HepG2 (cell line): Measurements from ENCODE around the gene SAMMSON. TPM values are rescaled to one million over a fixed set of nuclear protein-coding genes. Genes with fewer than 3 reads are reported as not detected.

Source experiments
- ATAC-seq: fragments of 200-7000 bp; cut with Tn5 transposase; 3 replicates; pipeline ENCODE4 v1.9.1; 2020; ENCODE audit warnings: mild to moderate bottlenecking, moderate library complexity
- BruUV-seq: library from RNA; stranded (reverse); fragments of 400-500 nt; replicated peaks from 2 replicates; lab custom pipeline; 2021; lab: Mats Ljungman, UMichigan
- CTCF ChIA-PET: fragments of 300-600 bp; formaldehyde crosslinking; extraction: SDS; loops from one replicate; lab custom pipeline; 2021; ENCODE audit warnings: low total read pairs, inconsistent platforms, low intra/inter-chr PET ratio; lab: Yijun Ruan, JAX
- POLR2A ChIA-PET: fragments of 350-600 bp; sonication (Branson Sonifier 250); formaldehyde crosslinking; loops from one replicate; lab custom pipeline; 2020; ENCODE audit warnings: antibody characterized with exemption, inconsistent platforms; lab: Yijun Ruan, JAX
- DNase-seq: peaks from one replicate; pipeline ENCODE4 v3.0.0-alpha.2; 2015; ENCODE audit warnings: low spot score
- FAIRE-seq: peaks from 3 replicates; lab custom pipeline; 2011; peaks lifted over from hg19 to GRCh38; lab: Jason Lieb, UNC
- H2AFZ ChIP-seq: one replicate; pipeline ENCODE4 v1.6.1; 2011; ENCODE audit warnings: low read length, inconsistent platforms
- H3K27ac ChIP-seq: fragments of 300-600 bp; 3 replicates; pipeline ENCODE4 v1.8.0; 2011; ENCODE audit warnings: mixed run types, mild to moderate bottlenecking, mixed read lengths, low read length, inconsistent platforms; ENCODE audit not compliant: insufficient read depth; ENCODE audit errors: extremely low read length
- H3K27me3 ChIP-seq, 2 experiments: fragments of 200-600 bp in 1 of 2; 2 replicates in 1 of 2; 3 replicates in 1 of 2; pipeline versions ENCODE4 v1.6.0 to v1.8.0; 2011; ENCODE audit warnings: low read length in 2 of 2, mild to moderate bottlenecking in 2 of 2, moderate library complexity in 2 of 2, inconsistent platforms in 1 of 2; ENCODE audit not compliant: insufficient read depth in 2 of 2, control insufficient read depth in 1 of 2
- H3K36me3 ChIP-seq, 2 experiments: fragments of 200-600 bp in 1 of 2; replicated peaks in 1 of 2; 2 replicates in 1 of 2; 3 replicates in 1 of 2; pipeline versions ENCODE4 v1.5.1 to v1.8.0; 2011; ENCODE audit warnings: low read length in 2 of 2, inconsistent platforms in 1 of 2; ENCODE audit not compliant: insufficient read depth in 2 of 2, control insufficient read depth in 1 of 2
- H3K4me1 ChIP-seq: 2 replicates; pipeline ENCODE4 v1.5.1; 2012; ENCODE audit warnings: low read length, inconsistent platforms; ENCODE audit not compliant: insufficient read depth
- H3K4me2 ChIP-seq: 2 replicates; pipeline ENCODE4 v1.6.0; 2011; ENCODE audit warnings: low read depth, low read length, inconsistent platforms
- H3K4me3 ChIP-seq, 3 experiments: fragments of 200-600 bp in 1 of 3; sonication (generic), shearing (Covaris generic) in 1 of 3; replicated peaks in 1 of 3; 2 replicates each; pipeline ENCODE4 v1.5.1; 2011 to 2016; ENCODE audit warnings: low read length in 3 of 3, inconsistent platforms in 2 of 3, low read depth in 2 of 3, mild to moderate bottlenecking in 2 of 3, control low read depth in 1 of 3, mixed read lengths in 1 of 3; ENCODE audit not compliant: insufficient read depth in 1 of 3
- H3K79me2 ChIP-seq: one replicate; pipeline ENCODE4 v1.6.1; 2011; ENCODE audit warnings: low read length, inconsistent platforms; ENCODE audit not compliant: insufficient read depth
- H3K9ac ChIP-seq: 2 replicates; pipeline ENCODE4 v1.6.0; 2011; ENCODE audit warnings: mild to moderate bottlenecking, low read depth, low read length, inconsistent platforms; ENCODE audit not compliant: insufficient read depth
- H3K9me3 ChIP-seq: 2 replicates; pipeline ENCODE4 v1.5.1; 2012; ENCODE audit warnings: mild to moderate bottlenecking, low read length
- H4K20me1 ChIP-seq: 2 replicates; pipeline ENCODE4 v1.6.0; 2011; ENCODE audit warnings: inconsistent platforms, mild to moderate bottlenecking, low read length, moderate library complexity; ENCODE audit not compliant: insufficient read depth
- CTCF ChIP-seq: sonication (generic); formaldehyde crosslinking; IDR thresholded peaks from 2 replicates; pipeline ENCODE4 v1.5.0; 2020; ENCODE audit warnings: mild to moderate bottlenecking, missing genetic modification reagents, moderate library complexity
- JUNB ChIP-seq: sonication (generic); formaldehyde crosslinking; IDR thresholded peaks from 2 replicates; pipeline ENCODE4 v1.8.0; 2022; ENCODE audit warnings: missing genetic modification reagents, mild to moderate bottlenecking, borderline replicate concordance
- NR2C2 ChIP-seq: sonication (generic); formaldehyde crosslinking; IDR thresholded peaks from 2 replicates; pipeline ENCODE4 v1.4.0; 2020; ENCODE audit warnings: missing genetic modification reagents, mild to moderate bottlenecking, moderate library complexity, borderline replicate concordance
- SMC3 ChIP-seq: IDR thresholded peaks from 2 replicates; pipeline ENCODE4 v1.6.1; 2011; ENCODE audit warnings: low read length, improper control_type of control experiment
- STAG1 ChIP-seq: sonication (generic); formaldehyde crosslinking; IDR thresholded peaks from 2 replicates; pipeline ENCODE4 v1.4.0; 2020; ENCODE audit warnings: missing genetic modification reagents
- WGBS: methylation state at CpG from one replicate; pipeline ENCODE4 v1.1.6; 2017; ENCODE audit warnings: low lambda C conversion rate; 5-methylcytosine and 5-hydroxymethylcytosine counted together
- in situ Hi-C: cut with HindIII; loops from 2 replicates; pipeline ENCODE4 v1.10.0; 2017; ENCODE audit warnings: low pct_unique_long_range_greater_than_20kb; ENCODE audit not compliant: extremely low pct_ligation_motif_present
- intact Hi-C: fragments of 100-400 bp; cut with micrococcal nuclease; formaldehyde crosslinking; loops from one replicate; pipeline ENCODE4 v1.10.0; 2022; ENCODE audit not compliant: unreplicated experiment
- polyA plus RNA-seq, 8 experiments: library from polyadenylated mRNA; depleted of rRNA in 3 of 8; stranded (reverse) in 7 of 8; unstranded in 1 of 8; fragments of >200 nt; fragmentation: Illumina TruSeq in 4 of 8; extraction: Trizol in 4 of 8; gene quantifications; 2 replicates each; pipeline versions ENCODE4 v1.2.1 to v1.2.3, GENCODE V29; 2011 to 2016; ENCODE audit warnings: low read depth in 4 of 8, missing spikeins in 1 of 8, mixed read lengths in 1 of 8; ENCODE audit not compliant: insufficient read depth in 1 of 8
- total RNA-seq, 5 experiments: library from RNA; depleted of rRNA; stranded (reverse); fragments of >200 nt; fragmentation: Illumina TruSeq; extraction: Trizol; gene quantifications; 2 replicates each; pipeline ENCODE4 v1.2.3, GENCODE V29; 2016; ENCODE audit warnings: low read depth in 1 of 5

The SAMMSON gene
- total and polyA plus RNA-seq, 2 of the 13 experiments (the other 11 are each of a cell fraction or from before 2014, with no cell fraction given) = not detected

- TF ChIP-seq SMC3 (peak; percentile 64), JUNB (CRISPR knock-in tag) (no peak)
These were observed 64.8 kb downstream of the SAMMSON start (continued) for GRCh38 chr3:70064194-70064779.

GRCh38 chr3:70065696-70066253 is 66.2 kb downstream of the SAMMSON start:
- 0 out of 3 replicates have a peak, but pooled peaks have one; percentile 38 for ATAC-seq
- no peak overlapping the region for H3K4me3 ChIP-seq
- intact Hi-C loops = loop anchor here (2.0 kb wide), 1 partner anchor 1587 kb away; no protein-coding TSS in a partner anchor
- no peaks in the 10 kb centered on the region for H3K79me2 ChIP-seq
- H2AFZ ChIP-seq = no peak overlapping the region
- TF ChIP-seq CTCF (CRISPR knock-in tag) (peak; percentile 40; the same call in 1 of the 2 replicates), NR2C2 (CRISPR knock-in tag) (no peak), STAG1 (CRISPR knock-in tag) (peak; percentile 42; the same call in 1 of the 2 replicates)
- no peak overlapping the region for H3K27ac ChIP-seq
- H4K20me1 ChIP-seq = no peaks in the 10 kb centered on the region
- CTCF ChIA-PET = no interaction called here
- H3K36me3 ChIP-seq = no peaks in the 10 kb centered on the region
- in situ Hi-C loops = loop anchor here (10.0 kb wide), 2 partner anchors 289 to 1589 kb away; no protein-coding TSS in a partner anchor
- H3K27me3 ChIP-seq = no peaks in the 10 kb centered on the region
- no peaks in the 10 kb centered on the region for H3K4me1 ChIP-seq
- H3K4me2 ChIP-seq = no peak overlapping the region
- POLR2A ChIA-PET = no interaction called here
- H3K9ac ChIP-seq = no peak overlapping the region
- 2% methylated on average over 7 of the region's 7 CpGs for WGBS
- no peak for FAIRE-seq
- no TSS peak for BruUV-seq
- no peak for DNase-seq
- H3K9me3 ChIP-seq = no peaks in the 10 kb centered on the region
